Measurements from ENCODE around the gene PAQR5.

DNA sequence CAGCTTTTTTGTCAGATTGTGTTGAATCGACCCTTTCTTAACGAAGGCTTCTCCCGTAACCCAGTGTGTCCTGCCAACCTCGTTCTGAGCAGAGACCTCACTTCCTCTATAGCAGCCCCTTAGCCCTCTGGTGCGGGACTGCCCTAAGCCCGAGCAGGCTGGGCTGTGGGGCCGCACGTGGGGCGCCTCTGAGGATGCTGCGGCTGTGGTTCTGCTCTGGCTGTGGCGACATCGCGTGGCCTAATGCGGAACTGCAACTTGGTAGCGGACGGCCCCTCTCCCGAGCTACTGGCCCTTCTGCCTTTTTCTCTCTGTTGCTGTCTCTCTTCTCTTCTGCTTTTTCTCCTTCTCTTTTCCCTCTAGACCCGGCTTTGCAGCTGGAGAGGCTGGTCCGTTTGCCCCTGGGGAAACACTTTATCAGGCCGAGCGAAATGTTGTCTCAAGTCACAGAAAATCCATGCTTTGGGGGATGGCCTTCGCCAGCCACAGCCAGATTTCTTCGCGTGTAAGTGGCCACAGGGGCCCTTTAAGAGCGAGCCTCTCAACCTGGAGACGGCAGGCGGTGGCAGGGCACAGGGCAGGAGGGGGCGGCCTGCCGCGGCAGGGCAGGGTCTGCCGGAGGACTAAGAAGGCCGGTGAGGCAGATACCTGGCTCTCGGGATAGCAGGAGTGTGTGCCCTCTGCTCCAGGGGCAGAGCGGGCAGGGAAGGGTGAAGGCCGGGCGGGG is 96.0 kb downstream of the PAQR5 start:
- TF ChIP-seq, protein P1, sequence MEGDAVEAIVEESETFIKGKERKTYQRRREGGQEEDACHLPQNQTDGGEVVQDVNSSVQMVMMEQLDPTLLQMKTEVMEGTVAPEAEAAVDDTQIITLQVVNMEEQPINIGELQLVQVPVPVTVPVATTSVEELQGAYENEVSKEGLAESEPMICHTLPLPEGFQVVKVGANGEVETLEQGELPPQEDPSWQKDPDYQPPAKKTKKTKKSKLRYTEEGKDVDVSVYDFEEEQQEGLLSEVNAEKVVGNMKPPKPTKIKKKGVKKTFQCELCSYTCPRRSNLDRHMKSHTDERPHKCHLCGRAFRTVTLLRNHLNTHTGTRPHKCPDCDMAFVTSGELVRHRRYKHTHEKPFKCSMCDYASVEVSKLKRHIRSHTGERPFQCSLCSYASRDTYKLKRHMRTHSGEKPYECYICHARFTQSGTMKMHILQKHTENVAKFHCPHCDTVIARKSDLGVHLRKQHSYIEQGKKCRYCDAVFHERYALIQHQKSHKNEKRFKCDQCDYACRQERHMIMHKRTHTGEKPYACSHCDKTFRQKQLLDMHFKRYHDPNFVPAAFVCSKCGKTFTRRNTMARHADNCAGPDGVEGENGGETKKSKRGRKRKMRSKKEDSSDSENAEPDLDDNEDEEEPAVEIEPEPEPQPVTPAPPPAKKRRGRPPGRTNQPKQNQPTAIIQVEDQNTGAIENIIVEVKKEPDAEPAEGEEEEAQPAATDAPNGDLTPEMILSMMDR (conservative IDR thresholded peaks at IDR 0.05; ENCODE audit: low read length), result peak; percentile 89
- no peak for TF ChIP-seq EZH2phosphoT487 (IDR thresholded peaks at IDR 0.05; ENCODE audit: borderline replicate concordance)

All from Loucy (cell line).